GM18507 (cell line): ENCODE data around the gene ASGR1.
"Not testable (repeated sequence)": the region's sequence is repeated elsewhere in the genome, so short reads cannot be mapped to it uniquely, and the experiment has no call there.

Source experiments
- DNase-seq: peaks from one replicate; pipeline ENCODE4 v3.0.0; 2011; ENCODE audit warnings: low read depth; ENCODE audit not compliant: insufficient read length; ENCODE audit errors: extremely low spot score
- FAIRE-seq: peaks from 2 replicates; lab custom pipeline; 2011; peaks lifted over from hg19 to GRCh38; lab: Jason Lieb, UNC

ASGR1 gene

GRCh38 chr17:7131423-7131791 lies 47.8 kb downstream of the ASGR1 start:
- FAIRE-seq (no peak), DNase-seq (no peak)

- DNase-seq: no peak
- FAIRE-seq: no peak
Measured at GRCh38 chr17:7130621-7131422, 48.3 kb downstream of the ASGR1 start.

- DNase-seq (no peak), FAIRE-seq (no peak)
Measured at GRCh38 chr17:7129311-7129710, 49.9 kb downstream of the ASGR1 start.

- DNase-seq: no peak
- FAIRE-seq: no peak
Measured at GRCh38 chr17:7128160-7128559, 51.0 kb downstream of the ASGR1 start.

- not testable (repeated sequence) for DNase-seq, FAIRE-seq
Measured at GRCh38 chr17:7127501-7127900, 51.7 kb downstream of the ASGR1 start.

- FAIRE-seq, DNase-seq: not testable (repeated sequence)
Measured at GRCh38 chr17:7126386-7126785, 52.8 kb downstream of the ASGR1 start.

- DNase-seq: no peak
- FAIRE-seq: no peak
Measured at GRCh38 chr17:7124923-7125322, 54.2 kb downstream of the ASGR1 start.

GRCh38 chr17:7123844-7124243 lies 55.3 kb downstream of the ASGR1 start:
- no peak for FAIRE-seq
- DNase-seq: no peak
